Natural killer cell treated with Interleukin-12 subunit alpha and Interleukin-12 subunit beta and Interleukin-15 and Interleukin-18, amount 100 ng/mL, for 72 hours (primary cell): ENCODE data around the gene DTX4. TPM values are rescaled to one million over a fixed set of nuclear protein-coding genes. Genes with fewer than 3 reads are reported as not detected.
"Not testable (repeated sequence)": the region's sequence is repeated elsewhere in the genome, so short reads cannot be mapped to it uniquely, and the experiment has no call there.

Source experiments
- ATAC-seq, 2 donors: fragments of 150-1000 bp; cut with Tn5 transposase in 1 of 2; sonication (Bioruptor Pico), chemical (Tn5 transposase) in 1 of 2; 2 replicates each; pipeline ENCODE4 v1.10.0; 2021
- DNase-seq: peaks from one replicate; pipeline ENCODE4 v3.0.0; 2022; ENCODE audit warnings: low spot score
- H3K27ac Mint-ChIP-seq, 2 donors: 1 replicate in 1 of 2; 2 replicates in 1 of 2; pipeline ENCODE4 v1.8.0; 2022; ENCODE audit warnings: mixed read lengths in 2 of 2, mild to moderate bottlenecking in 1 of 2, moderate library complexity in 1 of 2
- H3K27me3 Mint-ChIP-seq, 2 donors: 1 replicate in 1 of 2; 2 replicates in 1 of 2; pipeline ENCODE4 v1.8.0; 2022; ENCODE audit warnings: mixed read lengths in 2 of 2
- H3K36me3 Mint-ChIP-seq: one replicate; pipeline ENCODE4 v1.8.0; 2022; ENCODE audit warnings: mixed read lengths
- H3K4me1 Mint-ChIP-seq, 2 donors: 1 replicate in 1 of 2; 2 replicates in 1 of 2; pipeline ENCODE4 v1.8.0; 2022; ENCODE audit warnings: low read depth in 2 of 2, mixed read lengths in 2 of 2, mild to moderate bottlenecking in 1 of 2
- H3K4me3 Mint-ChIP-seq: one replicate; pipeline ENCODE4 v1.8.0; 2022; ENCODE audit warnings: mixed read lengths
- H3K9me3 Mint-ChIP-seq: 2 replicates; pipeline ENCODE4 v1.8.0; 2022; ENCODE audit warnings: mixed read lengths
- total RNA-seq, 2 donors: library from RNA; stranded (reverse); gene quantifications; one replicate each; pipeline ENCODE4 v1.2.3, GENCODE V29; 2022

The DTX4 gene
- total RNA-seq: under 1 TPM; 0.17 to 0.33 TPM

GRCh38 chr11:59171508-59172322 is at the start of gene DTX4:
Gene DTX4, plus strand, starts transcription at chr11:59172132. Its CDS starts 464 bp downstream, at chr11:59172596.
- peak; percentile 91 to 96 for ATAC-seq
- peak; percentile 93 for DNase-seq
- Mint-ChIP-seq H3K9me3 (no peaks in the 10 kb centered on the region), H3K27ac (no peak within 1 kb of the TSS), H3K27me3 (peaks cover 6 to 22% of the 10 kb centered on the region in 2 donors), H3K4me1 (peaks cover 7 to 10% of the 10 kb centered on the region in 2 donors), H3K36me3 (no peaks in the 10 kb centered on the region), H3K4me3 (peak within 1 kb of the TSS; percentile 83)

- Mint-ChIP-seq H3K27me3 (no peaks in the 10 kb centered on the region), H3K4me3 (peak overlapping the region; percentile 36), H3K27ac (peak overlapping the region in 1 of 2 donors; percentile 1), H3K9me3 (no peaks in the 10 kb centered on the region), H3K4me1 (peaks cover 7 to 9% of the 10 kb centered on the region in 2 donors), H3K36me3 (peaks cover 22% of the 10 kb centered on the region)
- DNase-seq (peak; percentile 91), ATAC-seq (peak; percentile 98 to 99)
Measured at GRCh38 chr11:59135648-59136461, 36.1 kb upstream of the DTX4 start.

GRCh38 chr11:59136551-59136950 is 35.4 kb upstream of the DTX4 start:
- H3K36me3 Mint-ChIP-seq: peaks cover 17% of the 10 kb centered on the region
- H3K27ac Mint-ChIP-seq, H3K9me3 Mint-ChIP-seq, H3K4me3 Mint-ChIP-seq, H3K27me3 Mint-ChIP-seq, DNase-seq, ATAC-seq: not testable (repeated sequence)
- H3K4me1 Mint-ChIP-seq: peaks cover 13 to 16% of the 10 kb centered on the region in 2 donors

- Mint-ChIP-seq H3K4me3 (no peak overlapping the region), H3K4me1 (peaks cover 20 to 22% of the 10 kb centered on the region in 2 donors), H3K9me3 (no peaks in the 10 kb centered on the region), H3K27ac (no peak overlapping the region), H3K36me3 (peaks cover 14% of the 10 kb centered on the region), H3K27me3 (no peaks in the 10 kb centered on the region)
- ATAC-seq (no peak), DNase-seq (no peak)
Measured at GRCh38 chr11:59137190-59137589, 34.7 kb upstream of the DTX4 start.

GRCh38 chr11:59138643-59139042 is 33.3 kb upstream of the DTX4 start:
- Mint-ChIP-seq H3K27me3 (no peaks in the 10 kb centered on the region), H3K9me3 (no peaks in the 10 kb centered on the region), H3K4me1 (peaks cover 33 to 36% of the 10 kb centered on the region in 2 donors), H3K27ac (no peak overlapping the region), H3K36me3 (peaks cover 4% of the 10 kb centered on the region), H3K4me3 (no peak overlapping the region)
- DNase-seq (no peak), ATAC-seq (no peak)

GRCh38 chr11:59141191-59141590 is 30.7 kb upstream of the DTX4 start:
- Mint-ChIP-seq H3K27me3 (no peaks in the 10 kb centered on the region), H3K27ac (peak overlapping the region; percentile 93 to 94), H3K36me3 (peaks cover 4% of the 10 kb centered on the region), H3K9me3 (no peaks in the 10 kb centered on the region), H3K4me1 (peaks cover 46 to 48% of the 10 kb centered on the region in 2 donors), H3K4me3 (peak overlapping the region; percentile 100)
- no peak for ATAC-seq
- DNase-seq: no peak

- peaks cover 45 to 46% of the 10 kb centered on the region in 2 donors for H3K4me1 Mint-ChIP-seq
- DNase-seq (no peak), ATAC-seq (no peak)
- H3K36me3 Mint-ChIP-seq: peaks cover 4% of the 10 kb centered on the region
- H3K27ac Mint-ChIP-seq: peak overlapping the region; percentile 93 to 94
- H3K27me3 Mint-ChIP-seq: no peaks in the 10 kb centered on the region
- peak overlapping the region; percentile 100 for H3K4me3 Mint-ChIP-seq
- no peaks in the 10 kb centered on the region for H3K9me3 Mint-ChIP-seq
Measured at GRCh38 chr11:59141673-59142460, 30.1 kb upstream of the DTX4 start.

- peak within 1 kb of the TSS; percentile 93 to 94 for H3K27ac Mint-ChIP-seq
- DNase-seq (peak; percentile 93), ATAC-seq (peak; percentile 92 to 95)
- no peaks in the 10 kb centered on the region for H3K27me3 Mint-ChIP-seq
- H3K4me3 Mint-ChIP-seq: peak within 1 kb of the TSS; percentile 100
- peaks cover 47 to 49% of the 10 kb centered on the region in 2 donors for H3K4me1 Mint-ChIP-seq
- peaks cover 8% of the 10 kb centered on the region for H3K36me3 Mint-ChIP-seq
- no peaks in the 10 kb centered on the region for H3K9me3 Mint-ChIP-seq
Measured at GRCh38 chr11:59142530-59143507, 29.1 kb upstream of the DTX4 start, which contains the start of gene FAM111A. Gene FAM111A, plus strand, starts transcription at chr11:59142856. Its CDS starts 6,017 bp downstream, at chr11:59148873.

GRCh38 chr11:59144096-59144495 is 27.8 kb upstream of the DTX4 start:
- DNase-seq (no peak), ATAC-seq (no peak)
- H3K36me3 Mint-ChIP-seq: peaks cover 14% of the 10 kb centered on the region
- peak overlapping the region; percentile 93 to 94 for H3K27ac Mint-ChIP-seq
- H3K4me1 Mint-ChIP-seq: peaks cover 49 to 51% of the 10 kb centered on the region in 2 donors
- H3K27me3 Mint-ChIP-seq: no peaks in the 10 kb centered on the region
- peak overlapping the region; percentile 100 for H3K4me3 Mint-ChIP-seq
- H3K9me3 Mint-ChIP-seq: no peaks in the 10 kb centered on the region

- peaks cover 16% of the 10 kb centered on the region for H3K36me3 Mint-ChIP-seq
- ATAC-seq: peak; percentile 80
- H3K27me3 Mint-ChIP-seq: no peaks in the 10 kb centered on the region
- H3K4me3 Mint-ChIP-seq: peak overlapping the region; percentile 100
- peak overlapping the region; percentile 93 to 94 for H3K27ac Mint-ChIP-seq
- H3K9me3 Mint-ChIP-seq: no peaks in the 10 kb centered on the region
- H3K4me1 Mint-ChIP-seq: peaks cover 49 to 51% of the 10 kb centered on the region in 2 donors
- peak; percentile 79 for DNase-seq
Measured at GRCh38 chr11:59144579-59145345, 27.2 kb upstream of the DTX4 start.

GRCh38 chr11:59145534-59145933 is 26.4 kb upstream of the DTX4 start:
- Mint-ChIP-seq H3K36me3 (peaks cover 16% of the 10 kb centered on the region), H3K9me3 (no peaks in the 10 kb centered on the region), H3K27me3 (no peaks in the 10 kb centered on the region), H3K4me3 (peak overlapping the region; percentile 100), H3K27ac (peak overlapping the region; percentile 93 to 94), H3K4me1 (peaks cover 49 to 51% of the 10 kb centered on the region in 2 donors)
- no peak for DNase-seq
- ATAC-seq: no peak

GRCh38 chr11:59151761-59152160 is 20.2 kb upstream of the DTX4 start:
- H3K9me3 Mint-ChIP-seq: no peaks in the 10 kb centered on the region
- peaks cover 27% of the 10 kb centered on the region for H3K36me3 Mint-ChIP-seq
- ATAC-seq (no peak), DNase-seq (no peak)
- H3K4me3 Mint-ChIP-seq: no peak overlapping the region
- H3K27me3 Mint-ChIP-seq: no peaks in the 10 kb centered on the region
- peak overlapping the region in 1 of 2 donors; percentile 2 for H3K27ac Mint-ChIP-seq
- H3K4me1 Mint-ChIP-seq: peaks cover 5 to 16% of the 10 kb centered on the region in 2 donors
